NOMO-1 treated with DMSO at 0.1 percent for 48 hours (cell line): ENCODE measurements around the gene TBC1D3H.
"Not testable (repeated sequence)": the region's sequence is repeated elsewhere in the genome, so short reads cannot be mapped to it uniquely, and the experiment has no call there.

ENCODE experiments used
- DNase-seq: peaks from one replicate; lab custom pipeline; 2025; ENCODE audit not compliant: unreplicated experiment; lab: John Stamatoyannopoulos, UW

The TBC1D3H gene

DNA sequence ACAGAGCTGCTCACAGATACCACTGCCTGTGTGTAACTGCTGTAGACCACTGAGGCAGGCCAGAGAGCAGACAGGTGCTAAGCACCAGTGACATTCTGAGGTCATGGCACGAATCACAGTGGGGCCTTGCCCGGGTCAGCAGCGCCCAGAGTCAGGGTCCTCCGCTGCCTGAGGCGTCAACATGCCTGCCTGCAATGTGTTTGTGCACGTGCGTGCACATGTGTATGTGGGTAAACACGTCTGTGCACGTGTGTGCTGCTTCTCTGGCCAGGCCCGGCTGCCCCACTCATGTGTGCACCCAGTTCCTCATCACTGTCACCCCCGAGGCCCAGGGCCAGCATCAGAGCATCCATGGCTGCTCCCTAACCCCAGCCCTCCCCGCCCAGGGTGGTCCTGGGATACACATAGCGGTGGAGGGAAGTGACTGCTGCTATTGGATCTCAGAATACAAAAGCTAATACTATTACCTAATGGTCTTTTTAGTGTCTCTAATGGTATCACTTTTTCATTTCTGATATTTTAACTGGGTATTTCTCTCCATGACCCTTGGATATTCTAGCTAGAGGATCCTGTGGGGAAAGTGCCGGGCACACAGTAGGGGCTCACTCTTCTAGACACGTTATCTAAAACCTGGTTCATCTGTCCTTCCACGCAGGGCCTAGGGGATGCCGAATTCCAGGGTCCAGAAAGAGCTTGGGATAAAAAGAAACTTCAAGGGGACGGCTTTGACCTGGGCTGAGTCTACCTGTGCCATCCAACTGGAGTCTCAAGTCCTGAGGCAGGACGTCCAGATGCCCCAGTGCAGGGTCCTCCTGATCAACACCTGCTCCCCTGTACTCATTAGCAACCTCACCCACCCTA lies at the start of gene TBC1D3H:
Gene TBC1D3H, minus strand, starts transcription at position 51 of the 861 bp plus-strand sequence. CDS start 1,540 bp downstream, outside the sequence.
- DNase-seq = not testable (repeated sequence)

DNA sequence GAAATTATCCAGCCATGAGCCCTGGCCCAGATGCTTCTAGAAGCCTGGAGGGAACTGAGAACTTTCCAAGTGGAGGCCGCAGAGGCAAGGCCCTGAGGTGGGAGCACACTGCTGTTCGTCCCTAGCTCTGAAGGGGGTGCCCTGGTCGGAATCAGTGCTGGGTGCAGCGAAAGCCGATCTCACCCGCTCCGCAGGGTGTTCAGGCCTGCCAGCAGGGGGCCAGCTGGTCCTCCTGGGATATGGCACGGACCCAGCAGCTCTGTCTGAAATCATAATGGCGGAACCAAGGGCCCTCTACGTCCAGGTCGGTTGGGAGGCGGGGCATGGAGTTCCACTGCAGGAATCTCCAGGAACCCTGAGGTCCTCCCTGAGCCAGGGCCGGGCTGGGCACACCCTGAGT lies 40.7 kb upstream of the TBC1D3H start:
- not testable (repeated sequence) for DNase-seq

DNA sequence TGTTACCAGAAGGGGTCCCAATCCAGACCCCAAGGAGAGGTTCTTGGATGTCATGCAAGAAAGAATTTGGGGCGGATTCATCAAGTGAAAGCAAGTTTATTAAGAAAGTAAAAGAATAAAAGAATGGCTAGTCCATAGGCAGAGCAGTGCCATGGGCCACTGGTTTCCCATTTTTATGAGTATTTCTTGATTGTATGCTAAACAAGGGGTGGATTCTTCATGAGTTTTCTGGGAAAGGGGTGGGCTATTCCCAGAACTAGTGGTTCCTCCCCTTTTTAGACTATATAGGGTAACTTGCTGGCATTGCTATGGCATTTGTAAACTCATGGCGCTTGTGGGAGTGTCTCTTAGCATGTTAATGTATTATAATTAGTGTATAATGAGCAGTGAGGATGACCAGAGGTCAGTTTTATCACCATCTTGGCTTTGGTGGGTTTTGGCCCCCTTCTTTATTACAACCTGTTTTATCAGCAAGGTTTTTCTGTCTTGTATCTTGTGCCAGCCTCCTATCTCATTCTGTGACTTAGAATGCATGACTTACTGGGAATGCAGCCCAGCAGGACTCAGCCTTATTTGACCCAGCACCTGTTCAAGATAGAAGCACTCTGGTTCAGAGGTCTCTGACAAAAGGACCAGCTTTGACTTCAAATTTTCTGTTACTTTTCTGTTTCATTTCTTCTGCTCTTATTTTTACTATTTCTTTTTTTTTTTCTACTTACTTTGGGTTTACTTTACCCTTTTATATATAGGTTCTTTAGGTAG lies 27.1 kb upstream of the TBC1D3H start:
- DNase-seq = not testable (repeated sequence)

DNA sequence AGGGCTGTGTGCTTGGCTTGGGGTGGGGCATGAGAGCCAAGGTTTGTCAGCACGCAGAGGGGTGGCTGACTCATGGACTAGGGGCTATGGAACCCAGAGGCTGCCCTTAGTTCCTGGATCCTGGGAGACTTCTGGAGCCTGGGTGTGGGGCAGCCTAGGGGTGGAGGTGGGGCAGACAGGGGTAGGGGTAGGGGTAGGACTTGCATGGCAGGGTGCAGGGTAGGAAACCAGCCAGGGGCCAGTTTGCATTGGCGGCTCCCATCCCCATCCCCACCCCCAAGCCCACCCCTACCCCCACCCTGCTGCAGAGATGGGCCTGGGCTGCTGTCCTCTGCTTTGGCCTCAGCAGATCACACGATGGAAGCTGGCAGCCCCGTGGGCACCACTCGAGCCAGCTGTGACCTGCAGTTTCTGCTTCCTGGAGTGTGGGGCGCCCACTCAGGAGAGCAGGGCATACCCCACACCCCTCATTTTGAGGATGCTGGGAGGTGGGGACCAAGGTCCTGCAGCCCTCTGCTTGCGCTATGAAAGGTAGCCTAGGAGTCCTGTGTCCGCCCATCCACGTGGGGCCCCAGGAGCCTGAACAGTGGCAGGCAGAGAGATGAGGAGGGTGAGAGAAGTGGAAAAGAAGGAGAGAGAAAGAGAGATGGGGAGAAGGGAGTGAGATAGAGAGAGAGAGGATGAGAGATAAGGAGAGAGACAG lies 2.9 kb upstream of the TBC1D3H start:
- DNase-seq = not testable (repeated sequence)

DNA sequence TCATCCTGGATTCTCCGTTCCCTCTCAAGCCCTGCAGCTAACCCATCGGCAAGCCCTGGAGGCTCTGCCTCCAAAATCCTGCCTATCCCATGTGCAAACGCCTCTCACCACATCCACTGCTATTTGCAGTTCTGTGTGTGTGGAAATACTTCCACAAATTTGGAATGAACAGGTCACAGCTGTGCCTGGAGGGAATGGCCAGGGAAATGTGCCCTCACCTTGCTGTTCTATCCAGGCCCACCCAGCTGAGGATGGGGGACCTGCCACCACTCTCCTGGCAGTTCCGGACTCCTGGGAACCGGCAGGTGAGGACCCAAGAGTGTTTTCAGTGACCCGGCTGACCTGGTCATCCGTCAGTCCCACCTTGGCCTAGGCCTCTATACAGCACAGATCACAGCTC lies 12.3 kb downstream of the TBC1D3H start:
- DNase-seq = not testable (repeated sequence)

DNA sequence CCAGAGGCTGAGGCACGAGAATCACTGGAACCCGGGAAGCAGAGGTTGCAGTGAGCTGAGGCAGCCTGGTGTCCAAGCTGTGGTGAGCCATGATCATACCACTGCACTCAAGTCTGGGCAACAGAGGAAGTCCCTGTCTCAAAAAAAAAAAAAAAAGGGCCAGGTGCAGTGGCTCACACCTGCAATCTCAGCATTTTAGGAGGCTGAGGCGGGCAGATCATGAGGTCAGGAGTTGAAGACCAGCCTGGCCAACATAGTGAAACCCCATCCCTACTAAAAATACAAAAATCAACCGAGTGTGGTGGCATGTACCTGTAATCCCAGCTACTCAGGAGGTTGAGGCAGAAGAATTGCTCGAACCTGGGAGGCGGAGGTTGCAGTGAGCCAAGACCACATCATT lies 25.7 kb downstream of the TBC1D3H start:
- not testable (repeated sequence) for DNase-seq
